HepG2 (cell line): ENCODE results near the gene SSNA1. TPM values are rescaled to one million over a fixed set of nuclear protein-coding genes. Genes with fewer than 3 reads are reported as not detected.

Experiments
- ATAC-seq: fragments of 200-7000 bp; cut with Tn5 transposase; 3 replicates; pipeline ENCODE4 v1.9.1; 2020; ENCODE audit warnings: mild to moderate bottlenecking, moderate library complexity
- BruUV-seq: library from RNA; stranded (reverse); fragments of 400-500 nt; replicated peaks from 2 replicates; lab custom pipeline; 2021; lab: Mats Ljungman, UMichigan
- CTCF ChIA-PET: fragments of 300-600 bp; formaldehyde crosslinking; extraction: SDS; loops from one replicate; lab custom pipeline; 2021; ENCODE audit warnings: low total read pairs, inconsistent platforms, low intra/inter-chr PET ratio; lab: Yijun Ruan, JAX
- POLR2A ChIA-PET: fragments of 350-600 bp; sonication (Branson Sonifier 250); formaldehyde crosslinking; loops from one replicate; lab custom pipeline; 2020; ENCODE audit warnings: antibody characterized with exemption, inconsistent platforms; lab: Yijun Ruan, JAX
- DNase-seq: peaks from one replicate; pipeline ENCODE4 v3.0.0-alpha.2; 2015; ENCODE audit warnings: low spot score
- FAIRE-seq: peaks from 3 replicates; lab custom pipeline; 2011; peaks lifted over from hg19 to GRCh38; lab: Jason Lieb, UNC
- H2AFZ ChIP-seq: one replicate; pipeline ENCODE4 v1.6.1; 2011; ENCODE audit warnings: low read length, inconsistent platforms
- H3K27ac ChIP-seq: fragments of 300-600 bp; 3 replicates; pipeline ENCODE4 v1.8.0; 2011; ENCODE audit warnings: mixed run types, mild to moderate bottlenecking, mixed read lengths, low read length, inconsistent platforms; ENCODE audit not compliant: insufficient read depth; ENCODE audit errors: extremely low read length
- H3K27me3 ChIP-seq, 2 experiments: fragments of 200-600 bp in 1 of 2; 2 replicates in 1 of 2; 3 replicates in 1 of 2; pipeline versions ENCODE4 v1.6.0 to v1.8.0; 2011; ENCODE audit warnings: low read length in 2 of 2, mild to moderate bottlenecking in 2 of 2, moderate library complexity in 2 of 2, inconsistent platforms in 1 of 2; ENCODE audit not compliant: insufficient read depth in 2 of 2, control insufficient read depth in 1 of 2
- H3K36me3 ChIP-seq, 2 experiments: fragments of 200-600 bp in 1 of 2; replicated peaks in 1 of 2; 2 replicates in 1 of 2; 3 replicates in 1 of 2; pipeline versions ENCODE4 v1.5.1 to v1.8.0; 2011; ENCODE audit warnings: low read length in 2 of 2, inconsistent platforms in 1 of 2; ENCODE audit not compliant: insufficient read depth in 2 of 2, control insufficient read depth in 1 of 2
- H3K4me1 ChIP-seq: 2 replicates; pipeline ENCODE4 v1.5.1; 2012; ENCODE audit warnings: low read length, inconsistent platforms; ENCODE audit not compliant: insufficient read depth
- H3K4me2 ChIP-seq: 2 replicates; pipeline ENCODE4 v1.6.0; 2011; ENCODE audit warnings: low read depth, low read length, inconsistent platforms
- H3K4me3 ChIP-seq, 3 experiments: fragments of 200-600 bp in 1 of 3; sonication (generic), shearing (Covaris generic) in 1 of 3; replicated peaks in 1 of 3; 2 replicates each; pipeline ENCODE4 v1.5.1; 2011 to 2016; ENCODE audit warnings: low read length in 3 of 3, inconsistent platforms in 2 of 3, low read depth in 2 of 3, mild to moderate bottlenecking in 2 of 3, control low read depth in 1 of 3, mixed read lengths in 1 of 3; ENCODE audit not compliant: insufficient read depth in 1 of 3
- H3K79me2 ChIP-seq: one replicate; pipeline ENCODE4 v1.6.1; 2011; ENCODE audit warnings: low read length, inconsistent platforms; ENCODE audit not compliant: insufficient read depth
- H3K9ac ChIP-seq: 2 replicates; pipeline ENCODE4 v1.6.0; 2011; ENCODE audit warnings: mild to moderate bottlenecking, low read depth, low read length, inconsistent platforms; ENCODE audit not compliant: insufficient read depth
- H3K9me3 ChIP-seq: 2 replicates; pipeline ENCODE4 v1.5.1; 2012; ENCODE audit warnings: mild to moderate bottlenecking, low read length
- H4K20me1 ChIP-seq: 2 replicates; pipeline ENCODE4 v1.6.0; 2011; ENCODE audit warnings: inconsistent platforms, mild to moderate bottlenecking, low read length, moderate library complexity; ENCODE audit not compliant: insufficient read depth
- AKNA ChIP-seq: sonication (generic); formaldehyde crosslinking; IDR thresholded peaks from 2 replicates; pipeline ENCODE4 v1.4.0; 2020; ENCODE audit warnings: missing genetic modification reagents, borderline replicate concordance
- ATF7-NPFF ChIP-seq: sonication (generic); formaldehyde crosslinking; IDR thresholded peaks from 2 replicates; pipeline ENCODE4 v1.8.1; 2023; ENCODE audit warnings: mild to moderate bottlenecking, low read depth, missing genetic modification reagents, moderate library complexity
- CBX1 ChIP-seq: IDR thresholded peaks from one replicate; pipeline ENCODE4 v1.6.1; 2016; ENCODE audit warnings: antibody characterized with exemption, low read depth
- GABPB1 ChIP-seq: IDR thresholded peaks from 2 replicates; pipeline ENCODE4 v1.6.1; 2016; ENCODE audit warnings: mild to moderate bottlenecking, missing genetic modification reagents, moderate library complexity, missing compliant biosample characterization
- STAT6 ChIP-seq: sonication (generic); formaldehyde crosslinking; IDR thresholded peaks from 2 replicates; pipeline ENCODE4 v1.4.0; 2020; ENCODE audit warnings: missing genetic modification reagents, mild to moderate bottlenecking, borderline replicate concordance
- ZMYM4 ChIP-seq: sonication (generic); formaldehyde crosslinking; IDR thresholded peaks from 2 replicates; pipeline ENCODE4 v1.8.1; 2023; ENCODE audit warnings: mild to moderate bottlenecking, missing genetic modification reagents
- ZNF564 ChIP-seq: sonication (generic); formaldehyde crosslinking; IDR thresholded peaks from 2 replicates; pipeline ENCODE4 v1.8.1; 2023; ENCODE audit warnings: mild to moderate bottlenecking, missing genetic modification reagents
- ZNF879 ChIP-seq: sonication (generic); formaldehyde crosslinking; IDR thresholded peaks from 2 replicates; pipeline ENCODE4 v1.8.1; 2023; ENCODE audit warnings: missing genetic modification reagents
- WGBS: methylation state at CpG from one replicate; pipeline ENCODE4 v1.1.6; 2017; ENCODE audit warnings: low lambda C conversion rate; 5-methylcytosine and 5-hydroxymethylcytosine counted together
- in situ Hi-C: cut with HindIII; loops from 2 replicates; pipeline ENCODE4 v1.10.0; 2017; ENCODE audit warnings: low pct_unique_long_range_greater_than_20kb; ENCODE audit not compliant: extremely low pct_ligation_motif_present
- intact Hi-C: fragments of 100-400 bp; cut with micrococcal nuclease; formaldehyde crosslinking; loops from one replicate; pipeline ENCODE4 v1.10.0; 2022; ENCODE audit not compliant: unreplicated experiment
- polyA plus RNA-seq, 8 experiments: library from polyadenylated mRNA; depleted of rRNA in 3 of 8; stranded (reverse) in 7 of 8; unstranded in 1 of 8; fragments of >200 nt; fragmentation: Illumina TruSeq in 4 of 8; extraction: Trizol in 4 of 8; gene quantifications; 2 replicates each; pipeline versions ENCODE4 v1.2.1 to v1.2.3, GENCODE V29; 2011 to 2016; ENCODE audit warnings: low read depth in 4 of 8, missing spikeins in 1 of 8, mixed read lengths in 1 of 8; ENCODE audit not compliant: insufficient read depth in 1 of 8
- total RNA-seq, 5 experiments: library from RNA; depleted of rRNA; stranded (reverse); fragments of >200 nt; fragmentation: Illumina TruSeq; extraction: Trizol; gene quantifications; 2 replicates each; pipeline ENCODE4 v1.2.3, GENCODE V29; 2016; ENCODE audit warnings: low read depth in 1 of 5
- TF ChIP-seq, protein P1 (sequence below): IDR thresholded peaks from 2 replicates; pipeline ENCODE4 v1.6.1; 2012; ENCODE audit warnings: inconsistent platforms
- TF ChIP-seq, protein P2 (sequence below): sonication (generic); formaldehyde crosslinking; conservative IDR thresholded peaks from 2 replicates; pipeline ENCODE4 v1.4.0; 2020; ENCODE audit warnings: missing genetic modification reagents
- TF ChIP-seq, protein P3 (sequence below): sonication (generic); formaldehyde crosslinking; IDR thresholded peaks from 2 replicates; pipeline ENCODE4 v1.4.0; 2020; ENCODE audit warnings: missing genetic modification reagents

SSNA1 gene
- total and polyA plus RNA-seq, 2 of the 13 experiments (the other 11 are each of a cell fraction or from before 2014, with no cell fraction given) = 35.9 to 49.4 TPM

GRCh38 chr9:137168573-137168903, 19.9 kb upstream of the SSNA1 start:
- ChIA-PET POLR2A (interaction anchor here (1.0 to 1.6 kb wide), 3 partner anchors 32 to 108 kb away, joined by 3 to 4 read pairs (median 3); partner anchors contain the start of gene RNF224), CTCF (no interaction called here)
- Histone ChIP-seq H3K27ac (no peak overlapping the region), H3K4me1 (peaks cover 9% of the 10 kb centered on the region), H3K4me3 (peak overlapping the region in 2 of 3 experiments; percentile 31 to 65; a peak in 2 of 6 replicates), H4K20me1 (no peaks in the 10 kb centered on the region), H3K9ac (no peak overlapping the region), H3K36me3 (no peaks in the 10 kb centered on the region), H3K27me3 (peaks cover 11 to 79% of the 10 kb centered on the region in 2 experiments; a peak in 3 of 5 replicates), H3K9me3 (no peaks in the 10 kb centered on the region), H2AFZ (no peak overlapping the region), H3K4me2 (peak overlapping the region; percentile 76), H3K79me2 (no peaks in the 10 kb centered on the region)
- no peak for FAIRE-seq
- no peak for DNase-seq
- no TSS peak for BruUV-seq
- WGBS = 0% methylated on average over 7 of the region's 36 CpGs
- intact Hi-C loops = no loop called here
- in situ Hi-C loops = no loop called here
- peak; percentile 4; the same call in 2 of the 3 replicates for ATAC-seq
- TF ChIP-seq STAT6 (CRISPR knock-in tag) = no peak
- TF ChIP-seq, protein P1, sequence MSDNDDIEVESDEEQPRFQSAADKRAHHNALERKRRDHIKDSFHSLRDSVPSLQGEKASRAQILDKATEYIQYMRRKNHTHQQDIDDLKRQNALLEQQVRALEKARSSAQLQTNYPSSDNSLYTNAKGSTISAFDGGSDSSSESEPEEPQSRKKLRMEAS = peak; percentile 44; the same call in 1 of the 2 replicates
- TF ChIP-seq, protein P2, sequence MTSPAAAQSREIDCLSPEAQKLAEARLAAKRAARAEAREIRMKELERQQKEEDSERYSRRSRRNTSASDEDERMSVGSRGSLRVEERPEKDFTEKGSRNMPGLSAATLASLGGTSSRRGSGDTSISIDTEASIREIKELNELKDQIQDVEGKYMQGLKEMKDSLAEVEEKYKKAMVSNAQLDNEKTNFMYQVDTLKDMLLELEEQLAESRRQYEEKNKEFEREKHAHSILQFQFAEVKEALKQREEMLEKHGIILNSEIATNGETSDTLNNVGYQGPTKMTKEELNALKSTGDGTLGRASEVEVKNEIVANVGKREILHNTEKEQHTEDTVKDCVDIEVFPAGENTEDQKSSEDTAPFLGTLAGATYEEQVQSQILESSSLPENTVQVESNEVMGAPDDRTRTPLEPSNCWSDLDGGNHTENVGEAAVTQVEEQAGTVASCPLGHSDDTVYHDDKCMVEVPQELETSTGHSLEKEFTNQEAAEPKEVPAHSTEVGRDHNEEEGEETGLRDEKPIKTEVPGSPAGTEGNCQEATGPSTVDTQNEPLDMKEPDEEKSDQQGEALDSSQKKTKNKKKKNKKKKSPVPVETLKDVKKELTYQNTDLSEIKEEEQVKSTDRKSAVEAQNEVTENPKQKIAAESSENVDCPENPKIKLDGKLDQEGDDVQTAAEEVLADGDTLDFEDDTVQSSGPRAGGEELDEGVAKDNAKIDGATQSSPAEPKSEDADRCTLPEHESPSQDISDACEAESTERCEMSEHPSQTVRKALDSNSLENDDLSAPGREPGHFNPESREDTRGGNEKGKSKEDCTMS (CRISPR knock-in tag) = no peak
- TF ChIP-seq ZMYM4 (CRISPR knock-in tag) = no peak
- no peak for TF ChIP-seq CBX1
- TF ChIP-seq GABPB1 (CRISPR knock-in tag) = peak; percentile 2; the same call in 1 of the 2 replicates
- no peak for TF ChIP-seq AKNA (CRISPR knock-in tag)
- TF ChIP-seq ZNF879 = no peak
- TF ChIP-seq ZNF564 (CRISPR knock-in tag) = peak; percentile 58; the same call in 1 of the 2 replicates
- no peak for TF ChIP-seq ATF7-NPFF
- TF ChIP-seq, protein P3, sequence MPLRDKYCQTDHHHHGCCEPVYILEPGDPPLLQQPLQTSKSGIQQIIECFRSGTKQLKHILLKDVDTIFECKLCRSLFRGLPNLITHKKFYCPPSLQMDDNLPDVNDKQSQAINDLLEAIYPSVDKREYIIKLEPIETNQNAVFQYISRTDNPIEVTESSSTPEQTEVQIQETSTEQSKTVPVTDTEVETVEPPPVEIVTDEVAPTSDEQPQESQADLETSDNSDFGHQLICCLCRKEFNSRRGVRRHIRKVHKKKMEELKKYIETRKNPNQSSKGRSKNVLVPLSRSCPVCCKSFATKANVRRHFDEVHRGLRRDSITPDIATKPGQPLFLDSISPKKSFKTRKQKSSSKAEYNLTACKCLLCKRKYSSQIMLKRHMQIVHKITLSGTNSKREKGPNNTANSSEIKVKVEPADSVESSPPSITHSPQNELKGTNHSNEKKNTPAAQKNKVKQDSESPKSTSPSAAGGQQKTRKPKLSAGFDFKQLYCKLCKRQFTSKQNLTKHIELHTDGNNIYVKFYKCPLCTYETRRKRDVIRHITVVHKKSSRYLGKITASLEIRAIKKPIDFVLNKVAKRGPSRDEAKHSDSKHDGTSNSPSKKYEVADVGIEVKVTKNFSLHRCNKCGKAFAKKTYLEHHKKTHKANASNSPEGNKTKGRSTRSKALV (CRISPR knock-in tag) = no peak
